HG03571 (cell line): Measurements from ENCODE around the gene ARF6.
"Not testable (repeated sequence)": the region's sequence is repeated elsewhere in the genome, so short reads cannot be mapped to it uniquely, and the experiment has no call there.

Experiments used
- ATAC-seq: cut with Tn5 transposase; IDR thresholded peaks from one replicate; pipeline ENCODE4 v1.9.1; 2021; ENCODE audit not compliant: unreplicated experiment

The ARF6 gene

GRCh38 chr14:49905989-49906388, 13.1 kb downstream of the ARF6 start:
- ATAC-seq, result no peak

- no peak for ATAC-seq
Observed at GRCh38 chr14:49907186-49907585, 14.3 kb downstream of the ARF6 start.

GRCh38 chr14:49908433-49908782, 15.5 kb downstream of the ARF6 start:
- no peak for ATAC-seq

- ATAC-seq, result no peak
Observed at GRCh38 chr14:49909016-49909415, 16.1 kb downstream of the ARF6 start.

- no peak for ATAC-seq
Observed at GRCh38 chr14:49915085-49915484, 22.2 kb downstream of the ARF6 start.

GRCh38 chr14:49918706-49919105, 25.8 kb downstream of the ARF6 start:
- ATAC-seq, result no peak

- no peak for ATAC-seq
Observed at GRCh38 chr14:49919825-49920659, 27.2 kb downstream of the ARF6 start.

GRCh38 chr14:49920935-49921334, 28.1 kb downstream of the ARF6 start:
- ATAC-seq, result peak; percentile 47

- no peak for ATAC-seq
Observed at GRCh38 chr14:49921401-49921800, 28.5 kb downstream of the ARF6 start.

- no peak for ATAC-seq
Observed at GRCh38 chr14:49923442-49923841, 30.6 kb downstream of the ARF6 start.

- ATAC-seq, result no peak
Observed at GRCh38 chr14:49923881-49924280, 31.0 kb downstream of the ARF6 start.

GRCh38 chr14:49924852-49925251, 32.0 kb downstream of the ARF6 start:
- no peak for ATAC-seq

GRCh38 chr14:49926803-49927202, 33.9 kb downstream of the ARF6 start:
- no peak for ATAC-seq

- no peak for ATAC-seq
Observed at GRCh38 chr14:49928015-49928414, 35.1 kb downstream of the ARF6 start.

GRCh38 chr14:49930720-49931119, 37.8 kb downstream of the ARF6 start:
- ATAC-seq, result no peak

- ATAC-seq, result no peak
Observed at GRCh38 chr14:49931523-49931922, 38.6 kb downstream of the ARF6 start.

- no peak for ATAC-seq
Observed at GRCh38 chr14:49933128-49933527, 40.2 kb downstream of the ARF6 start.

GRCh38 chr14:49933704-49934103, 40.8 kb downstream of the ARF6 start:
- no peak for ATAC-seq

- ATAC-seq, result no peak
Observed at GRCh38 chr14:49934646-49935045, 41.8 kb downstream of the ARF6 start.

- no peak for ATAC-seq
Observed at GRCh38 chr14:49935526-49935925, 42.6 kb downstream of the ARF6 start.

GRCh38 chr14:49936246-49936645, 43.4 kb downstream of the ARF6 start:
- ATAC-seq, result not testable (repeated sequence)

GRCh38 chr14:49936882-49937281, 44.0 kb downstream of the ARF6 start:
- ATAC-seq, result not testable (repeated sequence)

GRCh38 chr14:49939215-49939614, 46.3 kb downstream of the ARF6 start:
- ATAC-seq, result not testable (repeated sequence)
